AG10803 (cell line): Measurements from ENCODE around the gene CLPTM1L.

ENCODE experiments used
- DNase-seq: peaks from one replicate; pipeline ENCODE4 v3.0.0; 2010; ENCODE audit warnings: low read depth
- H3K4me3 ChIP-seq: 2 replicates; pipeline ENCODE4 v1.5.1; 2011; ENCODE audit warnings: mild to moderate bottlenecking, low read length, control low read depth
- CTCF ChIP-seq: conservative IDR thresholded peaks from 2 replicates; pipeline ENCODE4 v1.5.1; 2011; ENCODE audit warnings: mild to moderate bottlenecking, low read length, control low read depth, inconsistent platforms

The CLPTM1L gene

GRCh38 chr5:1281038-1281882 is 63.6 kb downstream of the CLPTM1L start:
- TF ChIP-seq CTCF = no peak

GRCh38 chr5:1280177-1281037 is 64.5 kb downstream of the CLPTM1L start:
- no peak for DNase-seq
- no peak overlapping the region for H3K4me3 ChIP-seq
- TF ChIP-seq CTCF = no peak

More at GRCh38 chr5:1281038-1281882, 63.6 kb downstream of the CLPTM1L start:
- no peak overlapping the region for H3K4me3 ChIP-seq
- DNase-seq = no peak

- TF ChIP-seq CTCF = no peak
- H3K4me3 ChIP-seq = no peak overlapping the region
- no peak for DNase-seq
These were observed 65.3 kb downstream of the CLPTM1L start for GRCh38 chr5:1279443-1280151.

GRCh38 chr5:1278656-1279442 is 66.0 kb downstream of the CLPTM1L start:
- H3K4me3 ChIP-seq = no peak overlapping the region
- DNase-seq = no peak
- no peak for TF ChIP-seq CTCF

GRCh38 chr5:1278216-1278615 is 66.7 kb downstream of the CLPTM1L start:
- no peak overlapping the region for H3K4me3 ChIP-seq
- TF ChIP-seq CTCF = no peak
- no peak for DNase-seq

- H3K4me3 ChIP-seq = no peak overlapping the region
- DNase-seq = no peak
- no peak for TF ChIP-seq CTCF
These were observed 67.1 kb downstream of the CLPTM1L start for GRCh38 chr5:1277781-1278180.
